Stimulated activated naive CD4-positive, alpha-beta T cell treated with Interleukin-2 at 50 U/mL for 16 hours (primary cell): ENCODE data around the gene NSMF.
"Not testable (repeated sequence)": the region's sequence is repeated elsewhere in the genome, so short reads cannot be mapped to it uniquely, and the experiment has no call there.

ENCODE experiments used
- DNase-seq: peaks from one replicate; lab custom pipeline; 2025; lab: John Stamatoyannopoulos, UW

Gene NSMF

DNA sequence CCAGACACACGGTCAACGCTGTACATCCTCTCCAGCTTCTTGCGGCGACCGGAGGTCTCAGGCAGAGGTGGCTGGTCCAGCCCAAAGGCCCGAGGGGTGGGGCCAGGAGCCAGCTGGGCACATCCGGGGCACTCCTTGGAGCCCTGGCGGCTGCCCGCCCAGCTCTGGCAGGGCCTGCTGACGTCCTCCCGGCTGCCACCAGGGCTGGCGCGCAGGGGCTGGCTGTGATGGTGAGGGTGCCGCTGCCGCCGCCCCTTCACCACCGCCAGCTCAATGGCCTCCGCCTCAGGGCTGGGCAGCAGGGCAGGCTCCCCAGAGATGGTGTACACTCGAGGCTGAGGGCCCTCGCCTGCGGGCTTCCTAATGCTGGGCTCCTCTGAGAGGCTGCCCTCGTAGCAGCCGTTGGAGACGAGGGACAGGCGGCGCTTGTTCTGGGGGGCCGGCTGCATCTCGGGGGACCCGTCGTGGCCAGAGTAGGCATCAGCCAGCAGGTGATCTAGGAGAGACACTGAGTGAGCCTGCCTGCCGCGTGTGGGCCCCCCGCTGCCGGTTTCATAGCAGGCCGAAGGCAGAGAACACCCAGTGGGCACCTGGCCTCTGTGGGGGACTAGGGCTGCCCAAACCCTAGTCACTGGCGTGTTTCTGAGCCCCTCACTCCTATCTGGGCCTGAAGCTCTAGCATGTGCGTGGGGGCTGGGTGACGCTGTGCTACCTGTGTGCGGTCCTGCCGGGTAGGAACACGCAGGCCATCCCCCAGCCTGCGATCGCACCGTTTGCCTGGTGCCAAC, 1.5 kb downstream of the NSMF start:
- DNase-seq, result no peak

GRCh38 chr9:137456864-137457405, 2.2 kb downstream of the NSMF start:
- DNase-seq, result no peak

GRCh38 chr9:137456061-137456863, 2.9 kb downstream of the NSMF start:
- no peak for DNase-seq

DNA sequence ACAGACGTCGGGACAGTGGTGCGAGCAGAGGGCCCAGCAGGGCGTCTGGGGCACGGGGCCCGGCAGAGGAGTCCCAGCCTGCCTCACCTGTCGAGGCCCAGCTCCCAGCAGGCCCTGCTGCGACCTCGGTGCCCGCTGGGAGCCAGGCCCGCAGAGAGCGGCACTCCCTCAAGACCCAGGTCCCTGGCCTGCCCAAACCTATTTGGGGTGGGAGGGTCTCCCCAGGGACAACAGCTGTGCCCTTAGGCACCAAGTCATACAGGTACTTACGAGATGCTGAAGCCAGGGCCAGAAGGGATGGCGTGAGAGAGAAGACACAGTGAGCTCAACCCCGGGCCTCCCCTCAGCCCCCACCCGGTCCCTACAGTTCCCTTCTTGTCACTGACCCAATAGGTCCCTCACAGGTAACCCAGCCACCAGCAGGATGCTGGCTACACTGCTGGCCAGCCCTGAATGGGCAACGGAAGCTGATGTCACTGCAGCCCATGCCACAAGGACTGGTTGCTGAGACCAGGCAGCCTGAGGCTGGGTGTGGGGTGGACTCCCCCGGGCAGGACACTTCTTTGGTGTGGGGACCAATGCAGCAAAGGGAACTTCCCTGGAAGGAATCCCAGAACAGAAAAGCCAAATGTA, 3.7 kb downstream of the NSMF start:
- no peak for DNase-seq

DNA sequence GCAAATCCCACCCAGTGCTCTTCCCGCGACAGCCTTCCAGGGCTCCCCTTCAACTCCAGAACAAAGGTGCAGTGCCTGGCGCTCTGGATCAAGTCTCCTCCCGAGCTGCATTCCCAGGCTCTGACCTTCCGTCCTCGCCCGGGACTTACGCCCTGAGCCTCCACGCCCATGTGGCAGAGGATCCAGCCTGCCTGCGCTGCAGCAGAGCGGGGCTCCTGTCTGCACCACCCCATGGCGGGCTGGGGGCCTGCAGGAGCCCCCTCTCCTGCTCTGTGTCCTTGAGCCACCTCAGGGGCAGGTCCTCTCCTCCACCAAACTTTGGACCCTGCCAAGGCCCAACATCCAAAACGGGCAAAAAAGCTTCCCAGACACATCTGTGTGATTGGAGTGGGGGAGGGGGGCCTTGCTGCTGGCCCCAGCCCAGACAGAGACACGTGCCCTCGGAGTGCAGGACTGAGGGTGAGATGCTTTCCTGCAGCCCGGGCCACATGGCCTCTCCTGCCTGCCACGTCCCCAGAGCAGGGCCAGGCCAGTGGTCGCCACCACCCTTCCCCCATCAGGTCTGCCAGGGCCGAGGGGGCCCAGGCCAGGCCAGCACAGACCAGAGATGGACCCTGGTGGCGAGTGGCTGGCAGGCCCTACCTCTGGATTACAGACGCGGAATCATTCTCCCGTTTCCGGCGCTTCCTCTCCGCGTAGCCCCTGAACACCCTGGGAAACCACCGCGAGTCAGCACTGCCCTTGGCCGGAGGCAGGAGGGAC, 4.4 kb downstream of the NSMF start:
- no peak for DNase-seq

DNA sequence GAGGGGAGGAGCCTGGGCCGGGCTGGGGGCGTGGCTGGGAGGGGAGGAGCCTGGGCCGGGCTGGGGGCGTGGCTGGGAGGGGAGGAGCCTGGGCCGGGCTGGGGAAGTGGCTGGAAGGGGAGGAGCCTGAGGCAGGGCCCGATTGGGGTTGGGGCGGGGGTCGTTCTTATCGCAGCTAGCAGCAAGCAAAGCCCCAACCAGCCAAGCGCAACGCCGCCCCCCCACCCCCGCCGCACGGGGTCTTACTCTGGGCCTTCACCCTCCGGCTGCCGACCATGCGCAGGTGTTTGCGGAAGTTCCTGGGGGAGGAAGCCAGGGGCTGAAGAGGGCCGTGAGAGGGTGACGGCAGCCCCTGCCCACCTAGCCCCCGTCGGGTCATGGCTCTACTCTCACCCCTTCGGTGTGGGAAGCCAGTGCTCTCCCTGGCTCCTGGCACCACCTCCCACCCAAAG, 5.0 kb downstream of the NSMF start:
- peak; percentile 43 for DNase-seq

GRCh38 chr9:137453643-137454081, 5.5 kb downstream of the NSMF start:
- DNase-seq, result peak; percentile 43

GRCh38 chr9:137452761-137453642, 6.1 kb downstream of the NSMF start:
- no peak for DNase-seq

DNA sequence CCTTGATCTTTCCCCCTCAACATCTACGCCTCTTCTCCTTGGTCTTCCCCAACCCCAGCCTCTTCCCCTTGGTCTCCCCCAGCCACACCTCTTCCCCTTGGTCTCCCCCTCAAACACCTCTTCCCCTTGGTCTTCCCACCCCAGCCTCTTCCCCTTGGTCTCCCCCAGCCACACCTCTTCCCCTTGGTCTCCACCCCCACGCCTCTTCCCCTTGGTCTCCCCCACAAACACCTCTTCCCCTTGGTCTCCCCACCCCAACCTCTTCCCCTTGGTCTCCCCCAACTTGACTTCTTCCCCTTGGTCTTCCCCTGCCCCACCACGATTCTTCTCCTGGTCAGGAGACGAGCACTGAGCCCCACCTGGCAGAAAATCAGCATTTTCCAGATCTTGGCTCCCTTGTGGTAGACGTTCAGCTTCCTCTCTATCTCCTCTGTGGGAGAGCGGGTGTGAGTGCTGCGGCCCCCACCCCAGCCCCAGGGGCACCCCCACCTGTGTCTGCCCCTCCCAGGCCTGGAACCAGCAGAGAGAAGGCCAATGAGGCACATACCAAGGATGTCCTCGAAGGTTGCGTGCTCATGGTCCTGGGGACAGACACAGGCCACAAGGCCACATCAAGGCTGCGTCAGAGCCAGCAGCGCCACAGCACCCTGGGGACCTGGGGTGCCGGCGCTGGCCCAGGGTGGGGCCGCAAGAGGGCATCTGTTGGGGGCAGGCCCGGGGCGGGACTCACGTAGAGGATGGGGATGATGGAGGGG, 7.0 kb downstream of the NSMF start:
- no peak for DNase-seq

DNA sequence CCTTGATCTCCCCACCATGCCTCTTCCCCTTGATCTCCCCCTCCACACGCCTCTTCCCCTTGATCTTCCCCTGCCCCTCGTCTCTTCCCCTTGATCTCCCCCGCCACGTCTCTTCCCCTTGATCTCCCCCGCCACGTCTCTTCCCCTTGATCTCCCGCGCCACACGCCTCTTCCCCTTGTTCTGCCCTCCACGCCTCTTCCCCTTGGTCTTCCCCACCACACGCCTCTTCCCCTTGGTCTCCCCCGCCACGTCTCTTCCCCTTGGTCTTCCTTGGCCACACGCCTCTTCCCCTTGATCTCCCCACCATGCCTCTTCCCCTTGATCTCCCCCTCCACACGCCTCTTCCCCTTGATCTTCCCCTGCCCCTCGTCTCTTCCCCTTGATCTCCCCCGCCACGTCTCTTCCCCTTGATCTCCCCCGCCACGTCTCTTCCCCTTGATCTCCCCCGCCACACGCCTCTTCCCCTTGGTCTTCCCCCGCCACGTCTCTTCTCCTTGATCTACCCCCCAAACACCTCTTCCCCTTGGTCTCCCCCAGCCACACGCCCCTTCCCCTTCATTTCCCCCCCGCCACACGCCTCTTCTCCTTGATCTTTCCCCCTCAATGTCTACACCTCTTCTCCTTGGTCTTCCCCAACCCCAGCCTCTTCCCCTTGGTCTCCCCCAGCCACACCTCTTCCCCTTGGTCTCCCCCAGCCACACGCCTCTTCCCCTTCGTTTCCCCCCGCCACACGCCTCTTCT, 7.7 kb downstream of the NSMF start:
- DNase-seq, result not testable (repeated sequence)

GRCh38 chr9:137450539-137451222, 8.5 kb downstream of the NSMF start:
- DNase-seq, result not testable (repeated sequence)

- peak; percentile 31 for DNase-seq
Observed at GRCh38 chr9:137449931-137450538, 9.1 kb downstream of the NSMF start.

GRCh38 chr9:137449081-137449844, 9.9 kb downstream of the NSMF start:
- DNase-seq, result no peak

- no peak for DNase-seq
Observed at GRCh38 chr9:137448602-137448962, 10.6 kb downstream of the NSMF start.

DNA sequence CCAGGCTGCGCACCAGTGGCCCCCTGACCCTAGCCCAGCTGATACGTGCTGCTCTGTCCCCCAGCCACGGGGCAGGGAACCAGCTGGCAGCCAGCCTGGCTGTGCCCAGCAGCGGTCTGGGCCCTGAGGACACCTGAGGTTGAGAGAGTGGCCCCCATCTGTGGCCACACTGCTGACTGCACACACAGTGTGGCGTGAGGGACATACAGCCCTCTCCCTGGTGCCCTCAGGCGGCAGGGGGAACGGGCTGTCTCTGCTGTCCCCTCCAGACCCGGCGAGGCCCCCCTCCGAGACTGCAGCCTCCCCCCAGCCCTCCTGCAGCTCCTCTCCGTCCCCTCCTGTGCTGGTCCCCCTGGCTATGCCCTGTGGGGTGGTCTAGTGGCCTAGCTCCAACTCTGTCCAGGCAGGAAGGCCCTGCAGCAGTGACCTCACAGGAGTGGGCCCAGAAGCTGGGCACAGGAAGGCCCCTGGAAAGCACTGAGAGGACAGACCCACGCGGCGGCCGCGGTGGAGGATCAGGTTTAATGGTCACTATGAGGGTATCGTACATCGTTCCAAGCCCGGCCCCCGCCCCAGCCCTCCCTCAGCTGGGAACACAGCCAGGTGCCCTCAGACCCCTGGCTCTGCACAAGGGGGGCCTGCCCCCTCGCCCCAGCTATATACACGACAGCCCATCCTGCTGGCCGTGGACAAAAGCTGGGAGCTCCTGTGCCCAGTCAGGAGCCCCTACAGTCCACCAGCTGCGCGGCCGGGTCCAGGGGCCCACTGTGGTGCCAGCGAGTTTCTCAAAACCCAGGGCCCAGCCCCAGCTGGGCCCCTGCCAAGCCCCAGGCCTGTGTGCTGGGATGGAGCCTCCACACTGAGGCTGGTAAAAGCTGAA, 11.2 kb downstream of the NSMF start:
- no peak for DNase-seq

DNA sequence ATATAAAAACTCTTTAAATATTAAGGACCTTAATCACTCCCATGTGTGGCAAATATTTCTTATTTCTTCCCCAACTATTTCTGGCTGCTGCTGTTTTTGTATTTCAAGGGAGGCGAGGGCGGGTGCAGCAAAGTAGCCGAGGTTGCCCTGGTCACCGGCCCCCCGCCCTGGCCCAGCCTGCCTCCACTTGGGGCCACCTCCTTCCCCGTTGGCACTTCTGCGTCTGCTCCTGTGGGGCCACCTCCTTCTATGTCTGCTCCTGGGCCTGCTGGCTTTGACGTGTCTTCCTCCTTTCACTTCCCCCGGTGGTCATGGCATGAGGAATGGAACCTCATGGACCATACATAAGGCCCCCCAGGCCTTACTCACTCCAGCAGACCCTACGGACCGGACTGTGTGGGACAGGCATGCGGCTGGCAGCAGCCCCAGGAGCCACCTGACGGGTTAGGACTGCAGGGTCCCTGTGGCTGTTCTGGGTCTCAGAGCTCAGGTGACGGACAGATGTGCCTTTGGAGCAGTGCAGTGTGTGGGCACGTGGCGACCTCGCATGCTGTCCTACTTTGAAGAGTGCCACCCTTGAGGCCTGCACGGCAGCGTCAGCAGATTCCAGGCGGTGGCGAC, 12.2 kb downstream of the NSMF start:
- DNase-seq, result no peak
